Osteoblast (primary cell): ENCODE measurements around the gene ANO10. TPM values are rescaled to one million over a fixed set of nuclear protein-coding genes. Genes with fewer than 3 reads are reported as not detected.

Experiments
- DNase-seq: peaks from one replicate; pipeline ENCODE4 v3.0.0; 2011; ENCODE audit warnings: low spot score, mixed read lengths; ENCODE audit not compliant: insufficient read length; ENCODE audit errors: missing footprints
- H2AFZ ChIP-seq: 2 replicates; pipeline ENCODE4 v1.6.0; 2011; ENCODE audit warnings: mild to moderate bottlenecking, low read length
- H3K27ac ChIP-seq: 2 replicates; pipeline ENCODE4 v1.5.1; 2011; ENCODE audit warnings: mild to moderate bottlenecking, low read depth, low read length, moderate library complexity
- H3K27me3 ChIP-seq: 2 replicates; pipeline ENCODE4 v1.6.0; 2012; ENCODE audit warnings: mild to moderate bottlenecking, control low read depth, inconsistent platforms, low read length, moderate library complexity; ENCODE audit not compliant: insufficient read depth
- H3K36me3 ChIP-seq: 2 replicates; pipeline ENCODE4 v1.5.1; 2011; ENCODE audit warnings: mild to moderate bottlenecking, low read length, control low read depth, moderate library complexity; ENCODE audit not compliant: insufficient read depth
- H3K4me1 ChIP-seq: 2 replicates; pipeline ENCODE4 v1.5.1; 2011; ENCODE audit warnings: mild to moderate bottlenecking, low read length, control low read depth, moderate library complexity; ENCODE audit not compliant: insufficient read depth
- H3K4me2 ChIP-seq: 2 replicates; pipeline ENCODE4 v1.6.0; 2011; ENCODE audit warnings: mild to moderate bottlenecking, low read length; ENCODE audit not compliant: insufficient read depth
- H3K4me3 ChIP-seq: fragments of 200-600 bp; sonication (generic); 3 replicates; pipeline ENCODE4 v1.5.1; 2012; ENCODE audit warnings: mild to moderate bottlenecking, low read length, inconsistent platforms; ENCODE audit not compliant: insufficient read depth
- H3K79me2 ChIP-seq: 2 replicates; pipeline ENCODE4 v1.6.0; 2012; ENCODE audit warnings: mild to moderate bottlenecking, low read length, control low read depth, inconsistent platforms; ENCODE audit not compliant: insufficient read depth
- H3K9me3 ChIP-seq: 2 replicates; pipeline ENCODE4 v1.5.1; 2011; ENCODE audit warnings: low read depth, low read length, control low read depth
- H4K20me1 ChIP-seq: 2 replicates; pipeline ENCODE4 v1.6.0; 2012; ENCODE audit warnings: mild to moderate bottlenecking, low read length, control low read depth; ENCODE audit not compliant: insufficient read depth
- CTCF ChIP-seq: IDR thresholded peaks from 2 replicates; pipeline ENCODE4 v1.5.1; 2011; ENCODE audit warnings: mild to moderate bottlenecking, low read depth, low read length, moderate library complexity; ENCODE audit errors: extremely low read depth
- total RNA-seq: library from RNA; depleted of rRNA; stranded (reverse); fragments of >200 nt; gene quantifications from 2 replicates; pipeline ENCODE4 v1.2.3, GENCODE V29; 2012

Gene ANO10
- total RNA-seq, 1 donor, result 55.7 TPM

GRCh38 chr3:43405888-43406642 lies 215.7 kb downstream of the ANO10 start:
- DNase-seq, result no peak
- TF ChIP-seq CTCF, result no peak
- H3K4me2 ChIP-seq, result no peak overlapping the region

GRCh38 chr3:43400781-43401730 lies 220.8 kb downstream of the ANO10 start:
- no peak overlapping the region for H3K4me2 ChIP-seq
- no peaks in the 10 kb centered on the region for H3K79me2 ChIP-seq
- DNase-seq, result no peak
- no peaks in the 10 kb centered on the region for H3K36me3 ChIP-seq
- H3K9me3 ChIP-seq, result no peaks in the 10 kb centered on the region
- no peak overlapping the region for H2AFZ ChIP-seq
- no peaks in the 10 kb centered on the region for H3K27me3 ChIP-seq
- TF ChIP-seq CTCF, result no peak
- no peaks in the 10 kb centered on the region for H4K20me1 ChIP-seq
- peaks cover under 1% of the 10 kb centered on the region for H3K4me1 ChIP-seq
- H3K27ac ChIP-seq, result no peak overlapping the region
- H3K4me3 ChIP-seq, result no peak overlapping the region

More at GRCh38 chr3:43405888-43406642, 215.7 kb downstream of the ANO10 start:
- no peaks in the 10 kb centered on the region for H4K20me1 ChIP-seq
- H3K4me3 ChIP-seq, result no peak overlapping the region
- no peak overlapping the region for H3K27ac ChIP-seq
- no peaks in the 10 kb centered on the region for H3K36me3 ChIP-seq
- peaks cover 5% of the 10 kb centered on the region for H3K4me1 ChIP-seq
- no peaks in the 10 kb centered on the region for H3K79me2 ChIP-seq
- no peaks in the 10 kb centered on the region for H3K9me3 ChIP-seq
- no peak overlapping the region for H2AFZ ChIP-seq
- H3K27me3 ChIP-seq, result no peaks in the 10 kb centered on the region

GRCh38 chr3:43400167-43400566 lies 221.6 kb downstream of the ANO10 start:
- Histone ChIP-seq H3K4me3 (no peak overlapping the region), H3K27ac (no peak overlapping the region), H4K20me1 (no peaks in the 10 kb centered on the region), H3K4me2 (no peak overlapping the region), H3K79me2 (no peaks in the 10 kb centered on the region), H3K4me1 (no peaks in the 10 kb centered on the region), H2AFZ (no peak overlapping the region), H3K36me3 (no peaks in the 10 kb centered on the region), H3K27me3 (no peaks in the 10 kb centered on the region), H3K9me3 (no peaks in the 10 kb centered on the region)
- no peak for TF ChIP-seq CTCF
- DNase-seq, result no peak

- H4K20me1 ChIP-seq, result no peaks in the 10 kb centered on the region
- H3K9me3 ChIP-seq, result no peaks in the 10 kb centered on the region
- H3K4me2 ChIP-seq, result no peak overlapping the region
- H3K36me3 ChIP-seq, result no peaks in the 10 kb centered on the region
- DNase-seq, result no peak
- H3K27me3 ChIP-seq, result no peaks in the 10 kb centered on the region
- no peaks in the 10 kb centered on the region for H3K79me2 ChIP-seq
- H2AFZ ChIP-seq, result no peak overlapping the region
- H3K4me1 ChIP-seq, result peaks cover 3% of the 10 kb centered on the region
- H3K4me3 ChIP-seq, result no peak overlapping the region
- no peak overlapping the region for H3K27ac ChIP-seq
- no peak for TF ChIP-seq CTCF
Observed at GRCh38 chr3:43399034-43399433, 222.8 kb downstream of the ANO10 start.
